Heart right ventricle (tissue), 16 donors: ENCODE results near the gene SP140. TPM values are rescaled to one million over a fixed set of nuclear protein-coding genes. Genes with fewer than 3 reads are reported as not detected.
"Not testable (repeated sequence)": the region's sequence is repeated elsewhere in the genome, so short reads cannot be mapped to it uniquely, and the experiment has no call there.

ENCODE experiments used
- ATAC-seq, 8 donors: fragments of 200-7000 bp; cut with Tn5 transposase; one replicate each; pipeline ENCODE4 v1.9.1; 2020; ENCODE audit warnings: mild to moderate bottlenecking in 8 of 8, moderate library complexity in 8 of 8, moderate number of reproducible peaks in 1 of 8
- DNase-seq, 2 donors: peaks; one replicate each; pipeline ENCODE4 v3.0.0-alpha.2; 2020
- H3K27ac ChIP-seq, 10 donors: fragments of 200-600 bp; sonication (generic) in 2 of 10; one replicate each; pipeline versions ENCODE4 v1.5.0 to v1.8.0; 2020 to 2022; ENCODE audit warnings: mild to moderate bottlenecking in 3 of 10
- H3K27me3 ChIP-seq, 7 donors: fragments of 200-600 bp; one replicate each; pipeline ENCODE4 v1.8.0; 2021 to 2022; ENCODE audit warnings: mild to moderate bottlenecking in 2 of 7
- H3K36me3 ChIP-seq, 9 donors: fragments of 200-600 bp; sonication (generic) in 1 of 9; one replicate each; pipeline versions ENCODE4 v1.5.0 to v1.8.0; 2020 to 2022; ENCODE audit warnings: mild to moderate bottlenecking in 2 of 9
- H3K4me1 ChIP-seq, 9 donors: fragments of 200-600 bp; sonication (generic) in 1 of 9; one replicate each; pipeline versions ENCODE4 v1.5.0 to v1.8.0; 2020 to 2022; ENCODE audit warnings: mild to moderate bottlenecking in 4 of 9
- H3K4me3 ChIP-seq, 10 donors: fragments of 200-600 bp; sonication (generic) in 2 of 10; one replicate each; pipeline versions ENCODE4 v1.5.0 to v1.8.0; 2020 to 2022; ENCODE audit warnings: mild to moderate bottlenecking in 7 of 10, moderate library complexity in 2 of 10
- H3K9me3 ChIP-seq, 11 donors: fragments of 200-600 bp in 10 of 11; sonication (generic) in 2 of 11; one replicate each; pipeline versions ENCODE4 v1.5.0 to v1.8.0; 2013 to 2022; ENCODE audit warnings: mild to moderate bottlenecking in 2 of 11, control low read depth in 1 of 11, moderate library complexity in 1 of 11
- CTCF ChIP-seq, 9 donors: fragments of 200-600 bp; sonication (generic) in 2 of 9; IDR thresholded peaks; one replicate each; pipeline versions ENCODE4 v1.5.0 to v1.8.0; 2021 to 2022; ENCODE audit warnings: antibody characterized with exemption in 9 of 9, mild to moderate bottlenecking in 5 of 9, moderate library complexity in 1 of 9
- WGBS, 2 donors: extraction: QIAGEN DNeasy Blood & Tissue Kit; methylation state at CpG; one replicate each; pipeline ENCODE4 v1.1.7; 2013; ENCODE audit warnings: inconsistent platforms in 1 of 2; 5-methylcytosine and 5-hydroxymethylcytosine counted together
- intact Hi-C, 10 donors: fragments of 100-400 bp; cut with DNase I; formaldehyde crosslinking; loops; one replicate each; pipeline versions ENCODE4 v1.11.1 to v1.14.2; 2022
- polyA plus RNA-seq, 2 donors: library from polyadenylated mRNA; stranded (reverse); fragments of 200-250 nt; gene quantifications; one replicate each; pipeline ENCODE4 v1.2.3, GENCODE V29; 2013
- total RNA-seq, 10 donors: library from RNA; stranded (reverse); fragmentation: NEBNext Ultra II Directional in 3 of 10; extraction: Animal tissue kit (Norgen Biotek cat#: 25700) in 3 of 10; gene quantifications; one replicate each; pipeline versions ENCODE4 v1.2.1 to v1.2.4, GENCODE V29; 2021 to 2023
- donor health status: Arrhythmogenic right ventricular cardiomyopathy.
- donor health status: ischemic (EF 13 %, LVEDD 7.1; RV severe dilation, severe dysfunction).
- donor health status: healthy with polysubstance abuse.
- donor health status: DM: no; HTN: yes; CAD: no.
- donor health status: DM: no; HTN: no; CAD: no.
- donor health status: ischemic (EF 25% LVEDD 6.9; RV normal size, moderate dysfunction).
- donor health status: ischemic (EF 25% LVEDD 5.7; RV mildly dilated, moderate dysfunction).
- donor health status: healthy.
- donor health status: DM: yes; HTN: yes; CAD: no.
- donor health status: Ischemic cardiomyopathy.
- donor health status: ischemic (EF 35%, LVEDD 5.7; RV mildly dilated, moderate dysfunction).
- donor health status: nonischemic (EF 11% LVEDD 7.7; RV severe dilation, severe dysfunction).
- donor health status: DM: yes; HTN: yes; CAD: no.
- donor health status: PGD.
- donor health status: ischemic (EF 29% LVEDD 5.4; RV normal size, mild dysfunction).
- donor health status: nonischemic (EF 23%, LVEDD 6.1; RV moderate dilation, normal function).

Gene SP140
- total and polyA plus RNA-seq, 12 donors: 0.09 to 3.3 (median 0.58) TPM; not detected in 2

GRCh38 chr2:230220347-230220969, 5.1 kb upstream of the SP140 start:
- intact Hi-C loops: loop anchor here in 2 of 10 donors (5.0 to 10.0 kb wide), 2 partner anchors 107 to 194 kb away; partner anchors contain the start of genes SP100 (in 1 of the 2) and SP140L (in 1 of the 2)
- TF ChIP-seq CTCF (IDR thresholded peaks at IDR 0.05): no peak
- H3K27me3 ChIP-seq: no peaks in the 10 kb centered on the region
- peaks cover 0 to 20% (median 4%) of the 10 kb centered on the region in 9 donors for H3K36me3 ChIP-seq
- peaks cover 0 to 52% (median 24%) of the 10 kb centered on the region in 9 donors for H3K4me1 ChIP-seq
- DNase-seq (no peak), ATAC-seq (peak in 1 of 8 donors; percentile 7)
- H3K4me3 ChIP-seq: peak overlapping the region in 9 of 10 donors; percentile 51 to 80 (median 67)
- no peaks in the 10 kb centered on the region for H3K9me3 ChIP-seq
- 100% methylated on average over 1 of the region's 1 CpG for WGBS, 2 donors
- peak overlapping the region; percentile 35 to 90 (median 81) for H3K27ac ChIP-seq

GRCh38 chr2:230221493-230221892, 4.0 kb upstream of the SP140 start:
- no peak for ATAC-seq
- Histone ChIP-seq H3K9me3 (no peaks in the 10 kb centered on the region), H3K36me3 (peaks cover 0 to 10% (median 0%) of the 10 kb centered on the region in 9 donors), H3K4me1 (peaks cover 0 to 61% (median 24%) of the 10 kb centered on the region in 9 donors), H3K27me3 (no peaks in the 10 kb centered on the region), H3K27ac (no peak overlapping the region), H3K4me3 (no peak overlapping the region)
- intact Hi-C loops: loop anchor here in 2 of 10 donors (5.0 to 10.0 kb wide), 2 partner anchors 106 to 193 kb away; partner anchors contain the start of genes SP100 (in 1 of the 2) and SP140L (in 1 of the 2)
- TF ChIP-seq CTCF (IDR thresholded peaks at IDR 0.05): no peak
- WGBS, 2 donors: 95 to 99% methylated on average over 4 of the region's 4 CpGs
- no peak for DNase-seq

- not testable (repeated sequence) for H3K36me3 ChIP-seq, H3K27ac ChIP-seq, H3K9me3 ChIP-seq, H3K4me3 ChIP-seq, ATAC-seq, DNase-seq, H3K27me3 ChIP-seq
- WGBS, 2 donors: 91 to 95% methylated on average over 4 of the region's 4 CpGs
- intact Hi-C loops: loop anchor here in 2 of 10 donors (5.0 to 10.0 kb wide), 2 partner anchors 104 to 192 kb away; partner anchors contain the start of genes SP100 (in 1 of the 2) and SP140L (in 1 of the 2)
- peaks cover 0 to 59% (median 22%) of the 10 kb centered on the region in 9 donors for H3K4me1 ChIP-seq
Observed at GRCh38 chr2:230222829-230223228, 2.7 kb upstream of the SP140 start.

- no peak for ATAC-seq
- DNase-seq: no peak
- Histone ChIP-seq H3K36me3 (no peaks in the 10 kb centered on the region), H3K27me3 (no peaks in the 10 kb centered on the region), H3K4me3 (no peak overlapping the region), H3K4me1 (peaks cover 0 to 45% (median 7%) of the 10 kb centered on the region in 9 donors), H3K9me3 (no peaks in the 10 kb centered on the region), H3K27ac (peak overlapping the region in 1 of 10 donors; percentile 89)
- no peak for TF ChIP-seq CTCF (IDR thresholded peaks at IDR 0.05)
- intact Hi-C loops: loop anchor here in 2 of 10 donors (5.0 to 10.0 kb wide), 2 partner anchors 103 to 190 kb away; partner anchors contain the start of genes SP100 (in 1 of the 2) and SP140L (in 1 of the 2)
Observed at GRCh38 chr2:230224458-230224857, 1.1 kb upstream of the SP140 start.
